Gastrocnemius medialis (tissue), 4 donors: Measurements from ENCODE around the gene TRAF2.
"Not testable (repeated sequence)": the region's sequence is repeated elsewhere in the genome, so short reads cannot be mapped to it uniquely, and the experiment has no call there.

Experiments
- POLR2A ChIP-seq, 2 donors: fragments of 450-650 bp; IDR thresholded peaks; one replicate each; pipeline ENCODE4 v1.6.1; 2017; ENCODE audit warnings: antibody characterized with exemption in 2 of 2, mild to moderate bottlenecking in 2 of 2, moderate library complexity in 2 of 2
- TF ChIP-seq, protein P1 (sequence below), 5 experiments: fragments of 450-650 bp in 3 of 5; fragments of 200-600 bp in 2 of 5; sonication (generic) in 2 of 5; IDR thresholded peaks in 4 of 5; conservative IDR thresholded peaks in 1 of 5; 1 replicate in 4 of 5; 2 replicates in 1 of 5; pipeline ENCODE4 v1.5.1; 2016 to 2019; ENCODE audit warnings: antibody characterized with exemption in 5 of 5, mild to moderate bottlenecking in 3 of 5, moderate library complexity in 3 of 5

GRCh38 chr9:136866898-136867421 lies 19.4 kb upstream of the TRAF2 start:
- TF ChIP-seq, protein P1, sequence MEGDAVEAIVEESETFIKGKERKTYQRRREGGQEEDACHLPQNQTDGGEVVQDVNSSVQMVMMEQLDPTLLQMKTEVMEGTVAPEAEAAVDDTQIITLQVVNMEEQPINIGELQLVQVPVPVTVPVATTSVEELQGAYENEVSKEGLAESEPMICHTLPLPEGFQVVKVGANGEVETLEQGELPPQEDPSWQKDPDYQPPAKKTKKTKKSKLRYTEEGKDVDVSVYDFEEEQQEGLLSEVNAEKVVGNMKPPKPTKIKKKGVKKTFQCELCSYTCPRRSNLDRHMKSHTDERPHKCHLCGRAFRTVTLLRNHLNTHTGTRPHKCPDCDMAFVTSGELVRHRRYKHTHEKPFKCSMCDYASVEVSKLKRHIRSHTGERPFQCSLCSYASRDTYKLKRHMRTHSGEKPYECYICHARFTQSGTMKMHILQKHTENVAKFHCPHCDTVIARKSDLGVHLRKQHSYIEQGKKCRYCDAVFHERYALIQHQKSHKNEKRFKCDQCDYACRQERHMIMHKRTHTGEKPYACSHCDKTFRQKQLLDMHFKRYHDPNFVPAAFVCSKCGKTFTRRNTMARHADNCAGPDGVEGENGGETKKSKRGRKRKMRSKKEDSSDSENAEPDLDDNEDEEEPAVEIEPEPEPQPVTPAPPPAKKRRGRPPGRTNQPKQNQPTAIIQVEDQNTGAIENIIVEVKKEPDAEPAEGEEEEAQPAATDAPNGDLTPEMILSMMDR (IDR thresholded peaks at IDR 0.05 in 4 of 5, conservative IDR thresholded peaks at IDR 0.05 in 1 of 5) = not testable (repeated sequence)
- TF ChIP-seq POLR2A (IDR thresholded peaks at IDR 0.05) = not testable (repeated sequence)
